Embryonic facial prominence (tissue), 1 donor: ENCODE data around the gene REEP5.
"Not testable (repeated sequence)": the region's sequence is repeated elsewhere in the genome, so short reads cannot be mapped to it uniquely, and the experiment has no call there.

ENCODE experiments used
- DNase-seq: peaks from one replicate; pipeline ENCODE4 v3.0.0-alpha.2; 2016; ENCODE audit errors: extremely low spot score

REEP5 gene

GRCh38 chr5:112933105-112933504 is 11.1 kb upstream of the REEP5 start:
- DNase-seq: no peak

- no peak for DNase-seq
Measured at GRCh38 chr5:112931473-112931872, 9.4 kb upstream of the REEP5 start.

GRCh38 chr5:112930082-112930344 is 8.0 kb upstream of the REEP5 start:
- DNase-seq: no peak

- no peak for DNase-seq
Measured at GRCh38 chr5:112929336-112930081, 7.5 kb upstream of the REEP5 start.

GRCh38 chr5:112923988-112924387 is 2.0 kb upstream of the REEP5 start:
- DNase-seq: no peak

- no peak for DNase-seq
Measured at GRCh38 chr5:112923148-112923917, 1.3 kb upstream of the REEP5 start.

GRCh38 chr5:112921026-112921832 is 798 bp downstream of the REEP5 start:
- DNase-seq: peak; percentile 13

GRCh38 chr5:112919972-112920371 is 2.1 kb downstream of the REEP5 start:
- DNase-seq: no peak

GRCh38 chr5:112918679-112919078 is 3.3 kb downstream of the REEP5 start:
- DNase-seq: no peak

GRCh38 chr5:112918136-112918535 is 3.9 kb downstream of the REEP5 start:
- DNase-seq: no peak

- no peak for DNase-seq
Measured at GRCh38 chr5:112917453-112917995, 4.5 kb downstream of the REEP5 start.

- no peak for DNase-seq
Measured at GRCh38 chr5:112915831-112916230, 6.2 kb downstream of the REEP5 start.

- DNase-seq: no peak
Measured at GRCh38 chr5:112914584-112914983, 7.4 kb downstream of the REEP5 start.

- no peak for DNase-seq
Measured at GRCh38 chr5:112910529-112910928, 11.5 kb downstream of the REEP5 start.

GRCh38 chr5:112908854-112909253 is 13.2 kb downstream of the REEP5 start:
- DNase-seq: no peak

- no peak for DNase-seq
Measured at GRCh38 chr5:112907166-112907631, 14.8 kb downstream of the REEP5 start.

GRCh38 chr5:112906637-112907036 is 15.4 kb downstream of the REEP5 start:
- DNase-seq: no peak

GRCh38 chr5:112904996-112905395 is 17.0 kb downstream of the REEP5 start:
- not testable (repeated sequence) for DNase-seq

- no peak for DNase-seq
Measured at GRCh38 chr5:112902561-112902960, 19.5 kb downstream of the REEP5 start.

- DNase-seq: no peak
Measured at GRCh38 chr5:112895682-112896081, 26.3 kb downstream of the REEP5 start.

GRCh38 chr5:112892776-112893175 is 29.3 kb downstream of the REEP5 start:
- no peak for DNase-seq

- not testable (repeated sequence) for DNase-seq
Measured at GRCh38 chr5:112892066-112892465, 30.0 kb downstream of the REEP5 start.
